GM10248 (cell line): ENCODE measurements around the gene RNLS.

ENCODE experiments used
- CTCF ChIA-PET: fragments of 300-600 bp; sonication (Branson Sonifier 250); formaldehyde crosslinking; extraction: SDS; loops from one replicate; lab custom pipeline; 2021; ENCODE audit warnings: antibody characterized with exemption; lab: Yijun Ruan, JAX
- POLR2A ChIA-PET: fragments of 350-650 bp; sonication (Branson Sonifier 250); formaldehyde crosslinking; extraction: SDS; loops from one replicate; lab custom pipeline; 2020; ENCODE audit warnings: antibody characterized with exemption; lab: Yijun Ruan, JAX
- DNase-seq: peaks from one replicate; pipeline ENCODE4 v3.0.0; 2012; ENCODE audit errors: extremely low spot score
- TF ChIP-seq, protein P1 (sequence below): IDR thresholded peaks from 2 replicates; pipeline ENCODE4 v1.5.1; 2012; ENCODE audit warnings: mild to moderate bottlenecking, low read depth; ENCODE audit errors: extremely low read depth, missing control alignments, control extremely low read depth

RNLS gene

DNA sequence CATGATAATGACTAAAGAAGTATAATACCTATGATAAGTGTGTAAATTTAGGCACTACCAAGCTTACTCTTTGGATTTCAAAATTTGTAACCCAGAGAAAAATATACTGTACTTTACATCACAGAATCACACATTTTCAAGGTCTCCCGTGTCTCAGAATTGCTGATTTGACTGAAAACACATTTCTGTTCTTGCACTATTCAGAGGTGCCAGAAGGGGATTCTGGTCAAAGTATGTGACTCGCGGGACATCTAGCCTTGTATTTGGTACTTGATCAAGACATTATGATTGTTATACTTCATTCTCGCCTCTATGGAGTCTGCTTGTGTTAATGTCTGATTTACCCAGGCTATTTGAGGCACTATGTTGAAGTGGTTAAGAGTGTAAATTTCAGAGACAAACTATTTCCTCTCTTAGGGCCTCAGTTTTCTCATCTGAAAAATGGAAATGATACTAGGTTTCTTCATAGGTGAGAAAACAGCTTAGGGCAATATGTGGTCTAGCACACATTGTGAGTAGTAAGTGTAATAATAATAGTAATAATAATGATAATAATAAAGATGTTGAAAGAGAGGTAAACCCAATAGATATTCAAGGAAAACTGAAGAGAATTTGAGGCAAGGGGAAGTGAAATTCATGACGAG is 320.4 kb downstream of the RNLS start:
- TF ChIP-seq, protein P1, sequence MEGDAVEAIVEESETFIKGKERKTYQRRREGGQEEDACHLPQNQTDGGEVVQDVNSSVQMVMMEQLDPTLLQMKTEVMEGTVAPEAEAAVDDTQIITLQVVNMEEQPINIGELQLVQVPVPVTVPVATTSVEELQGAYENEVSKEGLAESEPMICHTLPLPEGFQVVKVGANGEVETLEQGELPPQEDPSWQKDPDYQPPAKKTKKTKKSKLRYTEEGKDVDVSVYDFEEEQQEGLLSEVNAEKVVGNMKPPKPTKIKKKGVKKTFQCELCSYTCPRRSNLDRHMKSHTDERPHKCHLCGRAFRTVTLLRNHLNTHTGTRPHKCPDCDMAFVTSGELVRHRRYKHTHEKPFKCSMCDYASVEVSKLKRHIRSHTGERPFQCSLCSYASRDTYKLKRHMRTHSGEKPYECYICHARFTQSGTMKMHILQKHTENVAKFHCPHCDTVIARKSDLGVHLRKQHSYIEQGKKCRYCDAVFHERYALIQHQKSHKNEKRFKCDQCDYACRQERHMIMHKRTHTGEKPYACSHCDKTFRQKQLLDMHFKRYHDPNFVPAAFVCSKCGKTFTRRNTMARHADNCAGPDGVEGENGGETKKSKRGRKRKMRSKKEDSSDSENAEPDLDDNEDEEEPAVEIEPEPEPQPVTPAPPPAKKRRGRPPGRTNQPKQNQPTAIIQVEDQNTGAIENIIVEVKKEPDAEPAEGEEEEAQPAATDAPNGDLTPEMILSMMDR = no peak
- POLR2A ChIA-PET = no interaction called here
- CTCF ChIA-PET = interaction anchor here (1.0 kb wide), 1 partner anchor 8 kb away, joined by 3 read pairs; no protein-coding TSS in a partner anchor
- no peak for DNase-seq

DNA sequence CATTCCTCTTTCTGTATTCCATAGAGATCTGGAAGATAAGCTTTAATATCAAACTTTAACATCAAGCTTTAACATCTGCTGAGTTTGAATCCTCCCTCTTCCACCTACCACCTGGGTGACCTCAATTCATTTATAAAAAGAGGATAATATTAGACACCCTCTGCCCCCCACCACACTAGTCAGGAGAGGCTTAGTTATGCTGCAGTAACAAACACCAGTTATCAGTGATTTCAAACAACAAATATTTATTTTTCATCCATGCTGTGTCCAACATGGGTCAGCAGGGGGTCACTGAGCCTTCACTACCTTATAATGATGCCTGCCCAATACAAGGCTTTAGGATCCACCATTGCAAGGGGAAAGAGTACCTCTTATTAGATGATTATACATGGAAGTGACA is 322.0 kb downstream of the RNLS start:
- DNase-seq = no peak
- ChIA-PET POLR2A (no interaction called here), CTCF (interaction anchor here (1.0 to 2.0 kb wide), 3 partner anchors 9 to 128 kb away, joined by 3 to 6 read pairs (median 4); no protein-coding TSS in a partner anchor)
- TF ChIP-seq, protein P1 = no peak

DNA sequence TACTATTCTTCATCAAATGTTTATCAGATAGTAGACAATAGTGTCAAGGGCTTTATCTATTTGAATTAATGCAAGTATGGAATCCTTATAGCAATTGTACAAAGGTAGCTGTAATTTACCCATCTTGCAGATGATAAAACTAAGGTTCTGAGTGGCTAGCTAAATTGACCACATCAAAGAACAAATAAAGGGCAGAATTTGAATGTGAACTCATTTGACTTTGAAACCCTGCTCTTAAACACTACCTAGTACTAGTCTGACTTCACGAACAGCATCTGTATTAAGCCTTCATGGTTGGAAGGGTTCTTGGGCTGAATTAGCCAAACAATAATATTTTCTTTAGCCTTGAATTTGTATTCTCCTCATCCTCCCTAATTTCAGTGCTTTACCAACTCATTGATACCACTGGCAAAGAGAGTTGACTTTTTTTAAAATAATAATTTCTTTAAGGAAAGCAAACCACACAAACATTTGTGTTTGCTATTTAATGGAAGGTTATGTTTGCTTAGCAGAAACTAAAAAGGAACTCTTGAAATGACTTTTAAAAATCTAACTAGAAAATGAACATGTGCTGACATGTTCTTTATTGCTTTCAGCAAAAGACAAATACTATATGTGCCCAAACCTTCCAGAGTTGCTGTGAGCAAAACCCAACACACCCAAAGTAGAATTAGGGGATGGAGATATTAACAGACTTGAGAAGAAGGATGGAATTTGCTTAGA is 322.6 kb downstream of the RNLS start:
- ChIA-PET CTCF (interaction anchor here (0.9 to 2.0 kb wide), 4 partner anchors 9 to 129 kb away, joined by 3 to 6 read pairs (median 4); no protein-coding TSS in a partner anchor), POLR2A (no interaction called here)

DNA sequence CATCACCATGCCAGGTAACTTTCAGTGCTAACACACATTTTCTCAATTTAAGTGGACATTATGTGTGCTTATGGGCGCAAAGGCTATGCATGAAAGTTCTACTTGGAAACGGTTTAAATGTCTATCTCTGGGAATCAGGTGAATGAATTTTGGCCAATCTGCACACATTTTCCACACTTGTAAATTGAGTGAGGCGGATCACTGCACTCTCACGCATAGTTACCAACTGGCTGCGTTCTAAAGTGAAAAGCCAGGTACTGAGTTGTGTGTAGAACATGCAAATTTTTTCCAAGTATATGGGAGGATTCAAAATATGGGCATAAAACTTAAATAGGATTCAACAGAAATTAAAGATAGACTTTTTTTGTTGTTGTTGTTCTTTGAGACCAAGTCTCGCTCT is 323.7 kb downstream of the RNLS start:
- DNase-seq = no peak
- TF ChIP-seq, protein P1 = no peak
- CTCF ChIA-PET = interaction anchor here (1.5 to 2.0 kb wide), 2 partner anchors 11 to 49 kb away, joined by 3 to 4 read pairs; no protein-coding TSS in a partner anchor
- POLR2A ChIA-PET = no interaction called here

More for the DNA sequence above, 322.6 kb downstream of the RNLS start:
- TF ChIP-seq, protein P1 = no peak
- DNase-seq = peak; percentile 22

DNA sequence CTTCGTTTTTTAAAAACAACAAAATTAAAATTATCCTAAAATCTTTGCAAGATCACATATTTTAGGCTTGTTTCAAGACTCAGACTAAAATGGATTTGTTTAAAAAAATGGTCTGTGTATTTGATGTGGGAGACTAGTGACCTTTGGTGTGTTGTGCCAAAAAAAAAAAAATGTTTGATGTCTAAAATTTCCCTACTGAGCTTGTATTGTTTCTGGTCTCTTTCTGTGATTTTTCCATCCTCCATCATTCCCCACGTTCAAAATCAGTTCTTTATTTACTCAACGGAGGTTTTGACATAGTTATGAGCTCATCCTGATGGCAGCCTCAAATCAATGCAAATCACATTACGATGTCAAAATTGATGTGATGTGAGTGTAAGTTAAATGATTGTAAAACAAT is 326.2 kb downstream of the RNLS start:
- TF ChIP-seq, protein P1 = no peak
- no peak for DNase-seq
- POLR2A ChIA-PET = interaction anchor here (0.7 kb wide), 2 partner anchors 198 to 413 kb away, joined by 3 to 5 read pairs; no protein-coding TSS in a partner anchor
- CTCF ChIA-PET = no interaction called here

DNA sequence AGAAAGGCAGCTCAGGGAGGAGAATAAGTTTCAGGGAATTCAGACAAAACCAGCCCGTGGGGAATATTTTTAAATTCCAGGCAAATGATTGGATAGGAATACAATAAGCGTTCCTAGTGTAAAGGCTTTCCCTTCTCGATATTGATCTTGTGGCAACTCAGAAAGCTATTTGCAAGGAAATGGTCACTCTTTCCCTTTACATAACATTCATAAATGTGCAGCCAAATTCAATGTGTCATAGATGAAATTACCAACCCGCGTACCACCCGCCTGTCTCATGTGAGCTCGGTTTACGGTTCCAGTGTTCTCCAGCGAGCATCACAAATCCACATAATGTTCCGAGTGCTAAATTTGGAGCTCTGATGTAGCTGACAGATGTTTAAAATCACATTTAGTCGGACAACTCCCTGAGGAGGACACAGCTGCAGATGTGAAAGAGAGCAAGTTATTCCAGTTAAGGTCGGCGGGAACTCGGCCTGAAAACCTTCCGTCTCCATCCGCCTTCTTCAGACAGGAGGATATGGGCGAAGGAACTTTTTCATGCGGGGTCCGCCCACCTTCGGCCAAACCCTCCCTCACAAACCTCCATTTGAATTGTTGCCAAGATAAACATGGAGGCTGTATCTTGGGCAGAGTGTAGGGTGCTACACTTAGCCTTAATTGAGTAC is 327.0 kb downstream of the RNLS start:
- CTCF ChIA-PET = interaction anchor here (1.1 kb wide), 2 partner anchors 9 to 12 kb away, joined by 3 read pairs; no protein-coding TSS in a partner anchor
- TF ChIP-seq, protein P1 = no peak
- POLR2A ChIA-PET = no interaction called here
- no peak for DNase-seq
